22Rv1 (cell line): ENCODE measurements around the gene GRM4.

Source experiments
- CTCF ChIP-seq: fragments of 450-650 bp; IDR thresholded peaks from 2 replicates; pipeline ENCODE4 v1.5.1; 2017; ENCODE audit warnings: mild to moderate bottlenecking
- ZFX ChIP-seq: fragments of 450-650 bp; IDR thresholded peaks from 2 replicates; pipeline ENCODE4 v1.6.1; 2017; ENCODE audit warnings: antibody characterized with exemption, borderline replicate concordance

DNA sequence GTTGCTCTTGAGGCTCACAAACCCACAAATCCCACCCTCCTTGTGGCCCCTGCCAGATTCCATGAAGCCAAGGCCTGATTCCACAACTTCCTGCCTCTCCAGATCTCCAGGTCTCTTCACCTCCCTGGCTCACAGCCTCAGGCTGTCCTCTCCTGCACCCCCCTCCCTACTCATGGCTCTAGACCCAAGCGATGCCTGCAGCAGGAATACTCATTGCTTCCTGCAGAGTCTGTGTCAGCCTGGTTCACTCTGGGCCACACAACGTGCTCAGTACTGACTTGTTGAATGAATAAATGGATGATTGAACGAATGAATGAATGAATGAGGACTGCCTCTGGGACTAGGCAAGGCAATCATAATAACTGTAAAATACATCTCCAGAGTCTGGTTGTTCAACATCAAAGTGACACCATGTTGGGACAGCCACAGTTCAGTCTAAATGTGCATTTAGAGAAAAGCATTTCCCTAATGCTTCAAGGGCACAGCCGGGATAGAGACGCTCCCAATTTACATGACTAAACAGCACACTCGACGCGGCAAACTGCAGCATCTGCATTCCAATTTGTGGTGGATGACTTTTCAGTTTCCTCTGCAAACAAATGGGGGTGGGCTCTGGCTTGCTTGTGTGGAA is 139.9 kb downstream of the GRM4 start:
- TF ChIP-seq CTCF = no peak
- no peak for TF ChIP-seq ZFX
